AG04449 (cell line): ENCODE results near the gene CHCHD5.
"Not testable (repeated sequence)": the region's sequence is repeated elsewhere in the genome, so short reads cannot be mapped to it uniquely, and the experiment has no call there.

ENCODE experiments used
- CTCF ChIA-PET: fragments of 350-600 bp; formaldehyde crosslinking; extraction: SDS; loops from one replicate; lab custom pipeline; 2021; ENCODE audit warnings: antibody characterized with exemption; lab: Yijun Ruan, JAX
- POLR2A ChIA-PET: fragments of 400-600, 350-600 bp; formaldehyde crosslinking; extraction: SDS; loops from one replicate; lab custom pipeline; 2020; ENCODE audit warnings: antibody characterized with exemption, inconsistent platforms; lab: Yijun Ruan, JAX
- DNase-seq: peaks from one replicate; pipeline ENCODE4 v3.0.0-alpha.2; 2010; ENCODE audit warnings: low read depth, low spot score
- H3K4me3 ChIP-seq: 2 replicates; pipeline ENCODE4 v1.5.1; 2011; ENCODE audit warnings: low read depth, mild to moderate bottlenecking, control low read depth, low read length
- CTCF ChIP-seq: IDR thresholded peaks from one replicate; pipeline ENCODE4 v1.5.1; 2011; ENCODE audit warnings: mild to moderate bottlenecking, moderate library complexity, low read length, control low read depth, inconsistent platforms; ENCODE audit not compliant: insufficient read depth; ENCODE audit errors: missing control alignments

Gene CHCHD5

DNA sequence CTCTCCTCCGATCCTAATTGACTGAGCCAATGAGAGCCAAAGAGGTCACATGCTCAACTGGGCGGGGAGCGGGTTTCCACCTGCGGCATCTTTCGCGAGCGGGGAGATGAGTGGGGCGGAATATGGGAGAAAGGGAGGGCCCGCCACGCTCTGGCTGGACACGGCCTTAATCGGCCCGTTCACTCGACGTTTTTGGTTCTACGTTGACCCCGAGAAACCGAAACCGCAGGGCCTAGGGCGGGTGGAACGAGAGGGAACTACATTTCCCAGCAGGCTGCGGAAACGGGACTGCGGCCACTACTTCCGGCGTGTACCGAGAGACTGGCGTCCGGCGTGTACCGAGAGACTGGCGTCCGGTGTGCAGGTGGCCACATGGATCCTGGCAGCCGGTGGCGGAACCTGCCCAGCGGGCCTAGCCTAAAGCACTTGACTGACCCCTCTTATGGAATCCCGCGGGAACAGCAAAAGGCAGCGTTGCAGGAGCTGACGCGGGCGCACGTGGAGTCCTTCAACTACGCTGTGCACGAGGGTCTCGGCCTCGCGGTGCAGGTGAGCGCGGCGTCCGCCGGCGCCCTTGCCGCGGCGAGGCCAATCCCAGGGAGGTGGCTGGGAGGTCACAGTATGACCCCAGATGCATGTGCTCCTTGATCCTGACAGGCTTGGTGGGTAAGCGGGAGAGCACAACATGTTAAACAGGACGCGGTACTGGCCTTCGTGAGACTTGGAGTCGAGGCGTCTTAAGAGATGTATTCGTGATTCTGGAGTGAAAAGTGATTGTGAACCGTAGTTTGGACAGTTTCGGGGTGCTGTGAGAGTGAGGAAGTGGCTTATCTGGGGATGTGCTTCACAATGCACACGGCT lies 42.1 kb upstream of the CHCHD5 start, which contains the start of gene POLR1B:
TSS of gene POLR1B (plus strand) at position 343 of the 861 bp plus-strand sequence. CDS start at position 373, 30 bp downstream.
- peak within 1 kb of the TSS; percentile 99 for H3K4me3 ChIP-seq
- ChIA-PET CTCF (interaction anchor here (0.7 to 1.3 kb wide), 3 partner anchors 16 to 421 kb away, joined by 3 read pairs; no protein-coding TSS in a partner anchor), POLR2A (interaction anchor here (0.6 kb wide), 1 partner anchor 62 kb away, joined by 3 read pairs; no protein-coding TSS in a partner anchor)
- TF ChIP-seq CTCF, result no peak
- DNase-seq, result no peak

- TF ChIP-seq CTCF, result no peak
- peak overlapping the region; percentile 99 for H3K4me3 ChIP-seq
- DNase-seq, result no peak
- ChIA-PET CTCF (interaction anchor here (0.7 to 1.4 kb wide), 5 partner anchors 16 to 422 kb away, joined by 3 to 4 read pairs (median 3); no protein-coding TSS in a partner anchor), POLR2A (no interaction called here)
Measured at GRCh38 chr2:112542984-112543661, 41.3 kb upstream of the CHCHD5 start.

DNA sequence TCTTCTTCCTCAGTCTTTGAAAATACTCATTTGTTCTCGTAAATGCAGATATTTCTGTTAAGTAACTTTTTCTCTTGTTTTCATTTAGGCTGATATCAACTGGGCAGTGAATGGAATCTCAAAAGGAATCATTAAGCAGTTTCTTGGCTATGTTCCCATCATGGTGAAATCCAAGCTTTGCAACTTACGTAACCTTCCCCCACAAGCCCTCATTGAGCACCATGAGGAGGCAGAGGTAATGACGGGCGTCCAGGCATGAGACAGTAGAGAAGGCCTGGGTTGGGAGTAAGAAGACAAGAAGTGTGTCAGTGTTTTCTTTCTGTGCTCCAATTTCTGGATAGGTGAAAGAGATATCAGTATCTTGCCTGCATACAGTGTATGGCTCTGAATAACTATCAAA lies 37.1 kb upstream of the CHCHD5 start:
- POLR2A ChIA-PET, result no interaction called here
- CTCF ChIA-PET, result no interaction called here
- DNase-seq, result no peak
- no peak for TF ChIP-seq CTCF
- H3K4me3 ChIP-seq, result no peak overlapping the region

- DNase-seq, result no peak
- CTCF ChIA-PET, result no interaction called here
- H3K4me3 ChIP-seq, result no peak overlapping the region
- POLR2A ChIA-PET, result no interaction called here
- TF ChIP-seq CTCF, result no peak
Measured at GRCh38 chr2:112548980-112549379, 35.4 kb upstream of the CHCHD5 start.

DNA sequence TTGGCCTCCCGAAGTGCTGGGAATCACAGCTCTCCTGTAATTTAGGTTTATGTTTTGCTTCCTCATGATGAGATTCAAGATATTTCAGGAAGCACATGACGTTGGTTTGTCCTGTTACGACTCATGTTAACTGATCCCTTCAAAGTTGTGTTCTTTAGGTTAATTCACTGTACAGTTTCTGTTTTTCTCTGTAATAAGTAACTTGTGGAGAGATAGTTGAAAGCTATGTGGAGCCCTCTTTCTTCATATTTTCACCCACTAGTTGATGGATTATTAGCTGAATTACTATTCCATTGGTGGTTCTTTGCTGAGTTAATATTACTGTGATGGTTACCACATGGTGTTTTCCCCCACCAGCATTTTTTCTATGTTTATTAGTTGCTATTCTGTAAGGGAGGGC lies 18.3 kb upstream of the CHCHD5 start:
- TF ChIP-seq CTCF, result no peak
- no peak for DNase-seq
- CTCF ChIA-PET, result interaction anchor here (1.6 kb wide), 1 partner anchor 12 kb away, joined by 9 read pairs; no protein-coding TSS in a partner anchor
- POLR2A ChIA-PET, result no interaction called here
- no peak overlapping the region for H3K4me3 ChIP-seq

DNA sequence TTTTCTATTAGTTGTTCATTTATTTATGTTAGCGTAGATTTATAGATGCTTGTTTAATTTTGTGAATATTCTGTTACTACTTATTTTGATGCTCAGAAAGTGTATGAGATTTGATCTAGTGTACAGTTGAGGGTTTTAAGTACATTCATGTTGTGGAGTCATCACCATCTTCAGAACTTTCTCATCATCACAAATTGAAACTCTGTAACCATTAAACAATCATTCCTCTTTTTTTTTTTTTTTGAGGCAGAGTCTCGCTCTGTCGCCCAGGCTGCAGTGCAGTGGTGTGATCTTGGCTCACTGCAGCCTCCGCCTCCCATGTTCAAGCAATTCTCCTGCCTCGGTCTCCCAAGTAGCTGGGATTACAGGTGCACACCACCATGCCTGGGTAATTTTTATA lies 17.9 kb upstream of the CHCHD5 start:
- H3K4me3 ChIP-seq, DNase-seq, POLR2A ChIA-PET: not testable (repeated sequence)
- CTCF ChIA-PET, result interaction anchor here (1.6 kb wide), 1 partner anchor 11 kb away, joined by 9 read pairs; no protein-coding TSS in a partner anchor
